Trophoblast cell (in vitro differentiated cells and primary cell): ENCODE results near the gene ASPDH.

Experiments
- DNase-seq, 2 donors: peaks; one replicate each; pipeline ENCODE4 v3.0.0-alpha.2; 2016
- H2AFZ ChIP-seq: 2 replicates; pipeline ENCODE4 v1.6.1; 2013; ENCODE audit warnings: low read length, moderate library complexity, mild to moderate bottlenecking; ENCODE audit not compliant: insufficient read depth, poor library complexity
- H2AK5ac ChIP-seq: 2 replicates; pipeline ENCODE4 v1.6.1; 2013; ENCODE audit warnings: mild to moderate bottlenecking, low read length
- H2BK120ac ChIP-seq: 2 replicates; pipeline ENCODE4 v1.6.1; 2013; ENCODE audit warnings: low read length, mild to moderate bottlenecking, moderate library complexity; ENCODE audit not compliant: insufficient read depth, poor library complexity
- H2BK12ac ChIP-seq: 2 replicates; pipeline ENCODE4 v1.6.1; 2013; ENCODE audit warnings: mild to moderate bottlenecking, low read length, moderate library complexity
- H2BK5ac ChIP-seq: 2 replicates; pipeline ENCODE4 v1.6.1; 2013; ENCODE audit warnings: low read length, low read depth, moderate library complexity, mild to moderate bottlenecking; ENCODE audit not compliant: poor library complexity
- H3K14ac ChIP-seq: 2 replicates; pipeline ENCODE4 v1.6.1; 2013; ENCODE audit warnings: mild to moderate bottlenecking, low read length
- H3K18ac ChIP-seq: 2 replicates; pipeline ENCODE4 v1.6.1; 2013; ENCODE audit warnings: mild to moderate bottlenecking, low read length
- H3K23ac ChIP-seq: 2 replicates; pipeline ENCODE4 v1.6.1; 2013; ENCODE audit warnings: low read length
- H3K27ac ChIP-seq: 2 replicates; pipeline ENCODE4 v1.5.1; 2013; ENCODE audit warnings: low read depth, mild to moderate bottlenecking, inconsistent platforms, low read length, moderate library complexity
- H3K27me3 ChIP-seq: 2 replicates; pipeline ENCODE4 v1.6.1; 2013; ENCODE audit warnings: inconsistent platforms, mild to moderate bottlenecking, low read length, moderate library complexity; ENCODE audit not compliant: insufficient read depth
- H3K36me3 ChIP-seq, 2 experiments: 1 replicate in 1 of 2; 2 replicates in 1 of 2; pipeline ENCODE4 v1.6.1; 2013; ENCODE audit warnings: low read length in 2 of 2, mild to moderate bottlenecking in 2 of 2, moderate library complexity in 1 of 2; ENCODE audit not compliant: insufficient read depth in 2 of 2, control insufficient read depth in 1 of 2
- H3K4ac ChIP-seq: 2 replicates; pipeline ENCODE4 v1.6.1; 2013; ENCODE audit warnings: low read depth, mild to moderate bottlenecking, low read length, moderate library complexity
- H3K4me1 ChIP-seq, 2 experiments: 1 replicate in 1 of 2; 2 replicates in 1 of 2; pipeline ENCODE4 v1.6.1; 2013; ENCODE audit warnings: low read length in 2 of 2, mild to moderate bottlenecking in 2 of 2, moderate library complexity in 1 of 2; ENCODE audit not compliant: insufficient read depth in 2 of 2, control insufficient read depth in 1 of 2
- H3K4me2 ChIP-seq: 2 replicates; pipeline ENCODE4 v1.6.1; 2013; ENCODE audit warnings: inconsistent platforms, mild to moderate bottlenecking, low read length, moderate library complexity
- H3K4me3 ChIP-seq: 2 replicates; pipeline ENCODE4 v1.5.1; 2013; ENCODE audit warnings: mild to moderate bottlenecking, low read depth, low read length, inconsistent platforms
- H3K79me1 ChIP-seq: one replicate; pipeline ENCODE4 v1.6.1; 2013; ENCODE audit warnings: low read length
- H3K79me2 ChIP-seq: 2 replicates; pipeline ENCODE4 v1.6.1; 2013; ENCODE audit warnings: low read length, mild to moderate bottlenecking; ENCODE audit not compliant: control insufficient read depth, insufficient read depth, poor library complexity
- H3K9ac ChIP-seq: 2 replicates; pipeline ENCODE4 v1.6.1; 2013; ENCODE audit warnings: mild to moderate bottlenecking, low read length
- H3K9me3 ChIP-seq: 2 replicates; pipeline ENCODE4 v1.6.1; 2013; ENCODE audit warnings: low read depth, mild to moderate bottlenecking, control low read depth, inconsistent platforms, low read length; ENCODE audit not compliant: insufficient read depth
- H4K12ac ChIP-seq: 2 replicates; pipeline ENCODE4 v1.6.1; 2013; ENCODE audit warnings: low read depth, mild to moderate bottlenecking, low read length, moderate library complexity
- H4K8ac ChIP-seq: 2 replicates; pipeline ENCODE4 v1.6.1; 2013; ENCODE audit warnings: low read depth, mild to moderate bottlenecking, low read length, moderate library complexity
- H4K91ac ChIP-seq: one replicate; pipeline ENCODE4 v1.6.1; 2013; ENCODE audit warnings: low read depth, mild to moderate bottlenecking, low read length, moderate library complexity
- WGBS: extraction: QIAGEN DNeasy Blood & Tissue Kit; methylation state at CpG from one replicate; pipeline ENCODE4 v1.1.7; 2013; ENCODE audit warnings: missing lambda C conversion rate; ENCODE audit not compliant: insufficient read length, insufficient coverage; ENCODE audit errors: extremely low coverage; 5-methylcytosine and 5-hydroxymethylcytosine counted together

The ASPDH gene

GRCh38 chr19:50552540-50552939 is 38.8 kb upstream of the ASPDH start:
- Histone ChIP-seq H2BK5ac (no peak overlapping the region), H3K4me3 (no peak overlapping the region), H3K79me2 (no peaks in the 10 kb centered on the region), H3K14ac (no peak overlapping the region), H3K79me1 (no peaks in the 10 kb centered on the region), H3K23ac (no peak overlapping the region), H3K27me3 (peaks cover 32% of the 10 kb centered on the region), H3K4me1 (no peaks in the 10 kb centered on the region), H2AK5ac (no peak overlapping the region), H3K9ac (no peak overlapping the region), H2AFZ (no peak overlapping the region), H3K9me3 (peaks cover 11% of the 10 kb centered on the region), H3K4ac (no peak overlapping the region), H4K91ac (no peak overlapping the region), H2BK120ac (no peak overlapping the region), H2BK12ac (no peak overlapping the region), H3K27ac (no peak overlapping the region), H3K36me3 (no peaks in the 10 kb centered on the region), H4K8ac (no peak overlapping the region), H4K12ac (no peak overlapping the region), H3K4me2 (no peak overlapping the region), H3K18ac (no peak overlapping the region)
- DNase-seq, result no peak
- WGBS, result 100% methylated on average over 9 of the region's 15 CpGs

- Histone ChIP-seq H4K91ac (no peak overlapping the region), H3K18ac (no peak overlapping the region), H3K4me2 (no peak overlapping the region), H2AK5ac (no peak overlapping the region), H4K8ac (no peak overlapping the region), H4K12ac (no peak overlapping the region), H3K23ac (no peak overlapping the region), H3K79me2 (no peaks in the 10 kb centered on the region), H3K27me3 (peaks cover 32% of the 10 kb centered on the region), H3K9ac (no peak overlapping the region), H3K36me3 (no peaks in the 10 kb centered on the region), H3K4ac (no peak overlapping the region), H3K14ac (no peak overlapping the region), H3K4me3 (no peak overlapping the region), H2BK120ac (no peak overlapping the region), H3K9me3 (peaks cover 11% of the 10 kb centered on the region), H3K79me1 (no peaks in the 10 kb centered on the region), H2BK12ac (no peak overlapping the region), H2BK5ac (no peak overlapping the region), H3K4me1 (no peaks in the 10 kb centered on the region), H2AFZ (no peak overlapping the region), H3K27ac (no peak overlapping the region)
- WGBS, result no CpG with 5 or more reads among the region's 22 CpGs
- DNase-seq, result no peak
These were observed 38.0 kb upstream of the ASPDH start for GRCh38 chr19:50551715-50552187.

- Histone ChIP-seq H2BK5ac (no peak overlapping the region), H2AFZ (no peak overlapping the region), H3K18ac (no peak overlapping the region), H3K4me2 (no peak overlapping the region), H3K36me3 (no peaks in the 10 kb centered on the region), H3K79me2 (no peaks in the 10 kb centered on the region), H3K4me3 (no peak overlapping the region), H3K79me1 (no peaks in the 10 kb centered on the region), H3K27ac (no peak overlapping the region), H3K9ac (no peak overlapping the region), H3K9me3 (peaks cover 11% of the 10 kb centered on the region), H2BK12ac (no peak overlapping the region), H3K4me1 (no peaks in the 10 kb centered on the region), H4K8ac (no peak overlapping the region), H3K4ac (no peak overlapping the region), H3K14ac (no peak overlapping the region), H3K27me3 (peaks cover 32% of the 10 kb centered on the region), H4K12ac (no peak overlapping the region), H2BK120ac (no peak overlapping the region), H3K23ac (no peak overlapping the region), H2AK5ac (no peak overlapping the region), H4K91ac (no peak overlapping the region)
- WGBS, result no CpG with 5 or more reads among the region's 32 CpGs
- DNase-seq, result no peak
These were observed 37.5 kb upstream of the ASPDH start for GRCh38 chr19:50551034-50551714.

- Histone ChIP-seq H3K27me3 (peaks cover 32% of the 10 kb centered on the region), H3K9ac (no peak overlapping the region), H3K79me1 (no peaks in the 10 kb centered on the region), H3K23ac (no peak overlapping the region), H2BK12ac (no peak overlapping the region), H3K4ac (no peak overlapping the region), H4K8ac (no peak overlapping the region), H2BK5ac (no peak overlapping the region), H3K4me3 (no peak overlapping the region), H4K91ac (no peak overlapping the region), H3K18ac (no peak overlapping the region), H2BK120ac (no peak overlapping the region), H3K4me2 (no peak overlapping the region), H2AK5ac (no peak overlapping the region), H3K4me1 (no peaks in the 10 kb centered on the region), H3K27ac (no peak overlapping the region), H3K36me3 (no peaks in the 10 kb centered on the region), H3K9me3 (peaks cover 11% of the 10 kb centered on the region), H4K12ac (no peak overlapping the region), H2AFZ (no peak overlapping the region), H3K79me2 (no peaks in the 10 kb centered on the region), H3K14ac (no peak overlapping the region)
- DNase-seq, result no peak
- no CpG with 5 or more reads among the region's 8 CpGs for WGBS
These were observed 36.9 kb upstream of the ASPDH start for GRCh38 chr19:50550594-50550966.
